Keratinocyte (primary cell): Measurements from ENCODE around the gene F8.

Experiments
- EZH2 ChIP-seq: IDR thresholded peaks from one replicate; pipeline ENCODE4 v1.6.1; 2012; ENCODE audit warnings: inconsistent platforms, mild to moderate bottlenecking, low read length, moderate library complexity
- TF ChIP-seq, protein P1 (sequence below), 3 experiments: IDR thresholded peaks in 1 of 3; conservative IDR thresholded peaks in 1 of 3; optimal IDR thresholded peaks in 1 of 3; 2 replicates in 2 of 3; 3 replicates in 1 of 3; pipeline versions ENCODE3 to v1.5.1; 2011; ENCODE audit warnings: low read length in 3 of 3, mild to moderate bottlenecking in 3 of 3, moderate library complexity in 2 of 3, control low read depth in 1 of 3, inconsistent platforms in 1 of 3; ENCODE audit not compliant: insufficient read depth in 2 of 3; ENCODE audit errors: extremely low read depth in 1 of 3

DNA sequence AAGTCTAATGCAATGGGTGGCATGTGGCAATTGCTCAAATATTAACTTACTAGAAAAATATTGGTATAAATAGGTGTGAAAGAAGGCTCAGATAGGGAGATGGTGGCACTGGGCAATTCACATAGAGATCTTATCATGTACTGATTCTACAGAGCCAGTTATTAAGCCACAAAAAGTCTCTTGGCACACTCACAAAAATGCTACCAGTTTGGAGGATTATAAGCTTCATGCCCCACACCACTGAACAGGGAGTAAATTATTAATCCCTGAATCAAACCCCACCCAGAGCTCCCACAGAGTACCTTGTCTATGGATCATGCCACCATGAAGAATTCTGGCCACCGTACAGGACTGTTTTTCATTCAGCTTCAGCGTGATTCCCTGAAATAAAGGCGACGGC, 231.1 kb downstream of the F8 start:
- TF ChIP-seq, protein P1, sequence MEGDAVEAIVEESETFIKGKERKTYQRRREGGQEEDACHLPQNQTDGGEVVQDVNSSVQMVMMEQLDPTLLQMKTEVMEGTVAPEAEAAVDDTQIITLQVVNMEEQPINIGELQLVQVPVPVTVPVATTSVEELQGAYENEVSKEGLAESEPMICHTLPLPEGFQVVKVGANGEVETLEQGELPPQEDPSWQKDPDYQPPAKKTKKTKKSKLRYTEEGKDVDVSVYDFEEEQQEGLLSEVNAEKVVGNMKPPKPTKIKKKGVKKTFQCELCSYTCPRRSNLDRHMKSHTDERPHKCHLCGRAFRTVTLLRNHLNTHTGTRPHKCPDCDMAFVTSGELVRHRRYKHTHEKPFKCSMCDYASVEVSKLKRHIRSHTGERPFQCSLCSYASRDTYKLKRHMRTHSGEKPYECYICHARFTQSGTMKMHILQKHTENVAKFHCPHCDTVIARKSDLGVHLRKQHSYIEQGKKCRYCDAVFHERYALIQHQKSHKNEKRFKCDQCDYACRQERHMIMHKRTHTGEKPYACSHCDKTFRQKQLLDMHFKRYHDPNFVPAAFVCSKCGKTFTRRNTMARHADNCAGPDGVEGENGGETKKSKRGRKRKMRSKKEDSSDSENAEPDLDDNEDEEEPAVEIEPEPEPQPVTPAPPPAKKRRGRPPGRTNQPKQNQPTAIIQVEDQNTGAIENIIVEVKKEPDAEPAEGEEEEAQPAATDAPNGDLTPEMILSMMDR (optimal IDR thresholded peaks at IDR 0.05 in 1 of 3, IDR thresholded peaks at IDR 0.05 in 1 of 3, conservative IDR thresholded peaks at IDR 0.05 in 1 of 3; ENCODE audit: extremely low read depth in 1 of 3, insufficient read depth in 2 of 3, low read length in 3 of 3): no peak
- TF ChIP-seq EZH2: no peak
